Heart right ventricle (tissue), 16 donors: ENCODE data around the gene CEND1. TPM values are rescaled to one million over a fixed set of nuclear protein-coding genes. Genes with fewer than 3 reads are reported as not detected.

ENCODE experiments used
- ATAC-seq, 8 donors: fragments of 200-7000 bp; cut with Tn5 transposase; one replicate each; pipeline ENCODE4 v1.9.1; 2020; ENCODE audit warnings: mild to moderate bottlenecking in 8 of 8, moderate library complexity in 8 of 8, moderate number of reproducible peaks in 1 of 8
- DNase-seq, 2 donors: peaks; one replicate each; pipeline ENCODE4 v3.0.0-alpha.2; 2020
- H3K27ac ChIP-seq, 10 donors: fragments of 200-600 bp; sonication (generic) in 2 of 10; one replicate each; pipeline versions ENCODE4 v1.5.0 to v1.8.0; 2020 to 2022; ENCODE audit warnings: mild to moderate bottlenecking in 3 of 10
- H3K27me3 ChIP-seq, 7 donors: fragments of 200-600 bp; one replicate each; pipeline ENCODE4 v1.8.0; 2021 to 2022; ENCODE audit warnings: mild to moderate bottlenecking in 2 of 7
- H3K36me3 ChIP-seq, 9 donors: fragments of 200-600 bp; sonication (generic) in 1 of 9; one replicate each; pipeline versions ENCODE4 v1.5.0 to v1.8.0; 2020 to 2022; ENCODE audit warnings: mild to moderate bottlenecking in 2 of 9
- H3K4me1 ChIP-seq, 9 donors: fragments of 200-600 bp; sonication (generic) in 1 of 9; one replicate each; pipeline versions ENCODE4 v1.5.0 to v1.8.0; 2020 to 2022; ENCODE audit warnings: mild to moderate bottlenecking in 4 of 9
- H3K4me3 ChIP-seq, 10 donors: fragments of 200-600 bp; sonication (generic) in 2 of 10; one replicate each; pipeline versions ENCODE4 v1.5.0 to v1.8.0; 2020 to 2022; ENCODE audit warnings: mild to moderate bottlenecking in 7 of 10, moderate library complexity in 2 of 10
- H3K9me3 ChIP-seq, 11 donors: fragments of 200-600 bp in 10 of 11; sonication (generic) in 2 of 11; one replicate each; pipeline versions ENCODE4 v1.5.0 to v1.8.0; 2013 to 2022; ENCODE audit warnings: mild to moderate bottlenecking in 2 of 11, control low read depth in 1 of 11, moderate library complexity in 1 of 11
- CTCF ChIP-seq, 9 donors: fragments of 200-600 bp; sonication (generic) in 2 of 9; IDR thresholded peaks; one replicate each; pipeline versions ENCODE4 v1.5.0 to v1.8.0; 2021 to 2022; ENCODE audit warnings: antibody characterized with exemption in 9 of 9, mild to moderate bottlenecking in 5 of 9, moderate library complexity in 1 of 9
- WGBS, 2 donors: extraction: QIAGEN DNeasy Blood & Tissue Kit; methylation state at CpG; one replicate each; pipeline ENCODE4 v1.1.7; 2013; ENCODE audit warnings: inconsistent platforms in 1 of 2; 5-methylcytosine and 5-hydroxymethylcytosine counted together
- intact Hi-C, 10 donors: fragments of 100-400 bp; cut with DNase I; formaldehyde crosslinking; loops; one replicate each; pipeline versions ENCODE4 v1.11.1 to v1.14.2; 2022
- polyA plus RNA-seq, 2 donors: library from polyadenylated mRNA; stranded (reverse); fragments of 200-250 nt; gene quantifications; one replicate each; pipeline ENCODE4 v1.2.3, GENCODE V29; 2013
- total RNA-seq, 10 donors: library from RNA; stranded (reverse); fragmentation: NEBNext Ultra II Directional in 3 of 10; extraction: Animal tissue kit (Norgen Biotek cat#: 25700) in 3 of 10; gene quantifications; one replicate each; pipeline versions ENCODE4 v1.2.1 to v1.2.4, GENCODE V29; 2021 to 2023
- donor health status: Arrhythmogenic right ventricular cardiomyopathy.
- donor health status: ischemic (EF 13 %, LVEDD 7.1; RV severe dilation, severe dysfunction).
- donor health status: healthy with polysubstance abuse.
- donor health status: DM: no; HTN: yes; CAD: no.
- donor health status: DM: no; HTN: no; CAD: no.
- donor health status: ischemic (EF 25% LVEDD 6.9; RV normal size, moderate dysfunction).
- donor health status: ischemic (EF 25% LVEDD 5.7; RV mildly dilated, moderate dysfunction).
- donor health status: healthy.
- donor health status: DM: yes; HTN: yes; CAD: no.
- donor health status: Ischemic cardiomyopathy.
- donor health status: ischemic (EF 35%, LVEDD 5.7; RV mildly dilated, moderate dysfunction).
- donor health status: nonischemic (EF 11% LVEDD 7.7; RV severe dilation, severe dysfunction).
- donor health status: DM: yes; HTN: yes; CAD: no.
- donor health status: PGD.
- donor health status: ischemic (EF 29% LVEDD 5.4; RV normal size, mild dysfunction).
- donor health status: nonischemic (EF 23%, LVEDD 6.1; RV moderate dilation, normal function).

Gene CEND1
- total and polyA plus RNA-seq, 12 donors: 0.22 to 0.80 (median 0.53) TPM; not detected in 1

DNA sequence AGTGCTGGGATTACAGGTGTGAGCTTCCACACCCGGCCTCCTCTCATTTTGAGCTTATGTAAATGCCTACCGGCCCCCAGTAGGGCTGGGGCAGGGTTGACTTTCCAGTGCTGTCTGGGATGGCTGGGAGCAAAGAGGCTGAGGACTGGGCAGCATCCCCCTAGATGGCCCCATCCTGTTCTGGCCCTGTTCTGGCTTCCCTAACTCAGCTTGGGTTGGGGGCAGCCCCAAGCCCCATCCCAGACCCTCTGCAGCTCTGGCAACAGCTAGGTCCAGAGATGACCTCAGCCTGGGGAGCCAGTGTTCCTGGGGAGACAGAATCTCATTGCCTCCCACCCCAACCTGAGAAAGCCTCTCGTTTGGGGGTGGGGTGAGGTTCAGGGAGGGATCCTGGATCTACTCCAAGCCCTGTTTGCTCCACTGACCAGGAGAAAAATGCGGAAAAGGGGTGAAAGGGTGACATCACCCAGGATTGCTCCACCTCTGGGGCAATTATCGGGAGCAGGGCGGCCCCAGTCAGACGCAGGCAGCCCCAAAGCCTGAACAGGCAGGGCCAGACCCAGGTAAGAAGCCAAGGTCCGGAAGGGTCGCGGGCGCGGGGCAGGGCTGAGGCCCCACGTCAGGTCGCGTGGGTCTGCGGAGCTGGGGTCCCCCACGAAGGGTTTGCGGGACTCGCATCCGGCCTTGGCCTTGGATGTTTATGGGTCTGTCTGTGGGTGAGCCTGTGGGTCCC, 28.7 kb upstream of the CEND1 start, which contains the start of gene PNPLA2:
PNPLA2 (plus strand) TSS at position 519 of the 733 bp plus-strand sequence. CDS start 805 bp downstream, outside the sequence.
- H3K4me3 ChIP-seq: peak within 1 kb of the TSS; percentile 69 to 99 (median 92)
- DNase-seq (no peak), ATAC-seq (peak in 4 of 8 donors; percentile 0 to 1 (median 0))
- TF ChIP-seq CTCF (IDR thresholded peaks at IDR 0.05): no peak
- WGBS, 2 donors: 32% methylated on average over 20 of the region's 20 CpGs
- H3K36me3 ChIP-seq: peaks cover 0 to 42% (median 6%) of the 10 kb centered on the region in 9 donors
- intact Hi-C loops: no loop called here
- peaks cover 16 to 43% (median 34%) of the 10 kb centered on the region in 9 donors for H3K4me1 ChIP-seq
- H3K9me3 ChIP-seq: no peaks in the 10 kb centered on the region
- no peaks in the 10 kb centered on the region for H3K27me3 ChIP-seq
- H3K27ac ChIP-seq: peak within 1 kb of the TSS; percentile 87 to 99 (median 98)

DNA sequence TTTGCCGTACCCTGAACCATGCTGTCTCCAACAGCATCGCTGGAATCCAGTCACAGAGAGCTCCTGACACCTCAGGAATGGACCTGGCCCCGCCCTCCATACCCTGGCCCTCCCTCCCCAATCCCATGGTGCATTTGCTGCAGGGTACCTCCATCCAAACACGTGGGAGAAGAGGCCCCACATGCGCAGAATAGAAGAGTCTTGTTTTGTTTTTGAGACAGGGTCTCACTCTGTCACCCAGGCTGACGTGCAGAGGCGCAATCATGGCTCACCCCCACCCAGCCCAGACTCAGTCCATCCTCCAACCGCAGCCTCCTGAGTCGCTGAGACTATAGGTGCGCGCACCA, 26.5 kb upstream of the CEND1 start:
- H3K4me1 ChIP-seq: peaks cover 8 to 32% (median 25%) of the 10 kb centered on the region in 9 donors
- 78 to 80% methylated on average over 11 of the region's 11 CpGs for WGBS, 2 donors
- H3K9me3 ChIP-seq: no peaks in the 10 kb centered on the region
- intact Hi-C loops: no loop called here
- no peak for DNase-seq
- no peak for TF ChIP-seq CTCF (IDR thresholded peaks at IDR 0.05)
- ATAC-seq: no peak
- peaks cover 0 to 42% (median 23%) of the 10 kb centered on the region in 9 donors for H3K36me3 ChIP-seq
- H3K27me3 ChIP-seq: no peaks in the 10 kb centered on the region
- no peak overlapping the region for H3K27ac ChIP-seq
- no peak overlapping the region for H3K4me3 ChIP-seq

- Histone ChIP-seq H3K4me1 (peaks cover 6 to 32% (median 25%) of the 10 kb centered on the region in 9 donors), H3K27ac (no peak overlapping the region), H3K27me3 (no peaks in the 10 kb centered on the region), H3K4me3 (no peak overlapping the region), H3K9me3 (no peaks in the 10 kb centered on the region), H3K36me3 (peaks cover 0 to 44% (median 23%) of the 10 kb centered on the region in 9 donors)
- ATAC-seq (no peak), DNase-seq (no peak)
- 85 to 90% methylated on average over 11 of the region's 11 CpGs for WGBS, 2 donors
- intact Hi-C loops: no loop called here
- no peak for TF ChIP-seq CTCF (IDR thresholded peaks at IDR 0.05)
Measured at GRCh38 chr11:815675-816432, 26.0 kb upstream of the CEND1 start.

- 84% methylated on average over 9 of the region's 9 CpGs for WGBS, 2 donors
- no peaks in the 10 kb centered on the region for H3K27me3 ChIP-seq
- ATAC-seq (no peak), DNase-seq (no peak)
- intact Hi-C loops: no loop called here
- H3K36me3 ChIP-seq: peaks cover 0 to 44% (median 23%) of the 10 kb centered on the region in 9 donors
- no peak overlapping the region for H3K4me3 ChIP-seq
- H3K9me3 ChIP-seq: no peaks in the 10 kb centered on the region
- no peak overlapping the region for H3K27ac ChIP-seq
- TF ChIP-seq CTCF (IDR thresholded peaks at IDR 0.05): no peak
- peaks cover 4 to 27% (median 22%) of the 10 kb centered on the region in 9 donors for H3K4me1 ChIP-seq
Measured at GRCh38 chr11:813456-814096, 23.7 kb upstream of the CEND1 start.
